Activated T-cell treated with anti-CD3 and anti-CD28 coated beads, Interleukin-2, amount 50 U/mL, for 24 hours (primary cell): ENCODE data around the gene DPP10.

Experiments
- DNase-seq: peaks from one replicate; pipeline ENCODE4 v3.0.0-alpha.2; 2020
- H3K27ac Mint-ChIP-seq: 2 replicates; pipeline ENCODE4 v1.8.0; 2020; ENCODE audit warnings: mild to moderate bottlenecking, mixed read lengths
- H3K27me3 Mint-ChIP-seq: 2 replicates; pipeline ENCODE4 v1.8.0; 2020; ENCODE audit warnings: mixed read lengths
- H3K36me3 Mint-ChIP-seq: 2 replicates; pipeline ENCODE4 v1.8.0; 2020; ENCODE audit warnings: low read depth, mixed read lengths
- H3K4me1 Mint-ChIP-seq: 2 replicates; pipeline ENCODE4 v1.8.0; 2020; ENCODE audit warnings: low read depth, mixed read lengths
- H3K4me3 Mint-ChIP-seq: 2 replicates; pipeline ENCODE4 v1.8.0; 2020; ENCODE audit warnings: mild to moderate bottlenecking, moderate library complexity, mixed read lengths
- H3K9me3 Mint-ChIP-seq: 2 replicates; pipeline ENCODE4 v1.8.0; 2020; ENCODE audit warnings: mixed read lengths

The DPP10 gene

GRCh38 chr2:115842306-115842705, 1399.9 kb downstream of the DPP10 start:
- H3K27me3 Mint-ChIP-seq, result no peaks in the 10 kb centered on the region
- peaks cover 16% of the 10 kb centered on the region for H3K9me3 Mint-ChIP-seq
- H3K4me1 Mint-ChIP-seq, result no peaks in the 10 kb centered on the region
- DNase-seq, result no peak
- no peak overlapping the region for H3K4me3 Mint-ChIP-seq
- H3K36me3 Mint-ChIP-seq, result no peaks in the 10 kb centered on the region
- no peak overlapping the region for H3K27ac Mint-ChIP-seq

GRCh38 chr2:115848192-115848591, 1405.8 kb downstream of the DPP10 start:
- no peak overlapping the region for H3K4me3 Mint-ChIP-seq
- no peaks in the 10 kb centered on the region for H3K36me3 Mint-ChIP-seq
- no peak for DNase-seq
- H3K27me3 Mint-ChIP-seq, result no peaks in the 10 kb centered on the region
- no peak overlapping the region for H3K27ac Mint-ChIP-seq
- H3K4me1 Mint-ChIP-seq, result no peaks in the 10 kb centered on the region
- peaks cover 20% of the 10 kb centered on the region for H3K9me3 Mint-ChIP-seq

GRCh38 chr2:115867024-115867423, 1424.6 kb downstream of the DPP10 start:
- H3K27me3 Mint-ChIP-seq, result no peaks in the 10 kb centered on the region
- H3K27ac Mint-ChIP-seq, result no peak overlapping the region
- no peaks in the 10 kb centered on the region for H3K4me1 Mint-ChIP-seq
- peaks cover 18% of the 10 kb centered on the region for H3K9me3 Mint-ChIP-seq
- no peaks in the 10 kb centered on the region for H3K36me3 Mint-ChIP-seq
- H3K4me3 Mint-ChIP-seq, result no peak overlapping the region
- DNase-seq, result no peak

- Mint-ChIP-seq H3K27ac (no peak overlapping the region), H3K4me1 (no peaks in the 10 kb centered on the region), H3K36me3 (no peaks in the 10 kb centered on the region)
Measured at GRCh38 chr2:115874427-115874826, 1432.0 kb downstream of the DPP10 start.

GRCh38 chr2:115880558-115880957, 1438.1 kb downstream of the DPP10 start:
- Mint-ChIP-seq H3K36me3 (no peaks in the 10 kb centered on the region), H3K4me1 (no peaks in the 10 kb centered on the region), H3K27me3 (no peaks in the 10 kb centered on the region), H3K27ac (no peak overlapping the region), H3K4me3 (no peak overlapping the region), H3K9me3 (peaks cover 23% of the 10 kb centered on the region)
- DNase-seq, result no peak

More at GRCh38 chr2:115874427-115874826, 1432.0 kb downstream of the DPP10 start:
- Mint-ChIP-seq H3K27me3 (no peaks in the 10 kb centered on the region), H3K4me3 (no peak overlapping the region), H3K9me3 (peaks cover 23% of the 10 kb centered on the region)
- no peak for DNase-seq

- H3K27ac Mint-ChIP-seq, result no peak overlapping the region
- DNase-seq, result no peak
- no peaks in the 10 kb centered on the region for H3K4me1 Mint-ChIP-seq
- no peak overlapping the region for H3K4me3 Mint-ChIP-seq
- H3K9me3 Mint-ChIP-seq, result peaks cover 31% of the 10 kb centered on the region
- H3K36me3 Mint-ChIP-seq, result no peaks in the 10 kb centered on the region
- H3K27me3 Mint-ChIP-seq, result no peaks in the 10 kb centered on the region
Measured at GRCh38 chr2:115887209-115887776, 1444.9 kb downstream of the DPP10 start.
